HG03060 (cell line): Measurements from ENCODE around the gene FZD1.

Experiments
- ATAC-seq: cut with Tn5 transposase; IDR thresholded peaks from one replicate; pipeline ENCODE4 v1.9.1; 2021; ENCODE audit warnings: low read depth, moderate number of reproducible peaks; ENCODE audit not compliant: unreplicated experiment

FZD1 gene

DNA sequence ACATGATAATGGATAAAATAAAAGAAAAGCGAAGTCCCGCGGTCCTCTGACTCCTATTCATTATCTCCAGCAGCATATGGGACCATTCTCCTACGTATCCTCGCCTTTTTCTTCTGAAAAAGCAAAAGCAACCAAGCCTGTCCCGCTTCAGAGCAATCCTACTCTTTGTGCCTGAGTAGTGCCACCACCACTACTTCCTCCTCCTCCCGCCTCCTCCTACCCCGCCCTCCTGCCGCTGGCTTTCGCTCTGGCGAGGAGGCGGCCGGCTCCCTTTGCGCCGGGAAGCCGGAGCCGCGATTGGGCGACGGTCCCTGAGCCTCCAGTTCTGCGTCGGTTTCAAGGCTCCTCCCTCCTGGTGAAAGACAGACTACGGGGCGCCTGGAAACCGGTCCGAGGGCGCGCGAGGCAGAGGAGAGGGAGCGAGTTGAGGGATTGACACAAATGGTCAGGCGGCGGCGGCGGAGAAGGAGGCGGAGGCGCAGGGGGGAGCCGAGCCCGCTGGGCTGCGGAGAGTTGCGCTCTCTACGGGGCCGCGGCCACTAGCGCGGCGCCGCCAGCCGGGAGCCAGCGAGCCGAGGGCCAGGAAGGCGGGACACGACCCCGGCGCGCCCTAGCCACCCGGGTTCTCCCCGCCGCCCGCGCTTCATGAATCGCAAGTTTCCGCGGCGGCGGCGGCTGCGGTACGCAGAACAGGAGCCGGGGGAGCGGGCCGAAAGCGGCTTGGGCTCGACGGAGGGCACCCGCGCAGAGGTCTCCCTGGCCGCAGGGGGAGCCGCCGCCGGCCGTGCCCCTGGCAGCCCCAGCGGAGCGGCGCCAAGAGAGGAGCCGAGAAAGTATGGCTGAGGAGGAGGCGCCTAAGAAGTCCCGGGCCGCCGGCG is at the start of gene FZD1:
Gene FZD1, plus strand, starts transcription at position 388 of the 878 bp plus-strand sequence. Its CDS starts 448 bp downstream, at position 836.
- peak; percentile 67 for ATAC-seq

GRCh38 chr7:91226411-91226810 is 37.8 kb upstream of the FZD1 start:
- ATAC-seq = no peak

DNA sequence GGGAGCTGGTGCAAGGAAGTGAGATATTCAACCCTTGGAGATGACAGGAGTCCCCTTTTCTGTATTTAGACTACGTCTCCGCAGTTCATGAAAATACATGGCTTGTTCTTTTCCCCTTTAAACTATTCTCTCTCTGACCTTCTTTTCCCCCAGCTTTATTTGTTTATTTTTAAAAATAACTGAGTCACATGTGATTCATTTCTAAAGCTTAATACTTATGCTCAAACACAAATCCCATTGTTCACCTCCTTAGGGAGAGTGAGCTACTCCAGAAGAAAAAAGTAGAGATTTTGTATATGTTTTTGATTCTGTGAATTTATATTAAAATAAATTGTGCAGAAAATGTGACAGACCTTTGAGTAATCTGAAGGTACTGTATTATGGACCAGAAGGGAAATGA is 35.9 kb upstream of the FZD1 start:
- ATAC-seq = no peak

GRCh38 chr7:91228927-91229558 is 35.2 kb upstream of the FZD1 start:
- ATAC-seq = no peak

DNA sequence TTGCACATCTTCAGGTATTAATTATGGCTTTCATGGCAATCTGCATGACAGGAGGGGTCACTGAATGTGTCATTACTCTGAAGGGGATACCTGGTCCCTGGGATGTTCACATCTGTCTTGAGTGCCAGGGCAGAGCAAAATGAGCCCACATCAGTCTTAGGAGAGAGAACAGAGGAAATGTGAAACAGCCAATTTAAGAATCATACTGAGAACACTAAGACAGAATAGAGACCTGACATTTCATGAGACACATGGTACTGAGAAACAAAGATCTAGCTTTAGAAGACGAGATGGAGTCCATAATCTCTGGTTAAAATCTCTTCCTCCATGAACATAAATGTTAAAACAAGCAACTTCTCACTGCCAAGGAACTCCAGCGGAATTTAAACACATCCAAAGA is 34.1 kb upstream of the FZD1 start:
- no peak for ATAC-seq

DNA sequence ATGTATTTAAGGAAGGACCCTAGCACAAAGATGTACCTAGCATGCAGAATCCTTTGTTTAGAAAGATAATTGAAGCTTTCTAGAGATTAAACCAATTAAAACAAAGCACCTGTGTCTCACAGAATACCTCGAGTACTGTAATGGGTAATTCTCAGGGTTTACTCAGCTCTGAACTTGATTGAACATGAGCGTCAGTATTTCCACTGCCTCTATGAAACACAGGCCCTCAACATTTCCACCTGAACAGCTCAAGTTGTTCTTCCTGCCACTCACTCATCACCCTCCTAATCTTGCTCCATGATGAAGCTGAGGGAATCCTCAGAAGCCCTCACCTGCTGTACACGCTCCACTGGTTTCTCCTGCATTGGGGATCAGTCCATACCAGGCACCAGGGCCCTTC is 33.7 kb upstream of the FZD1 start:
- no peak for ATAC-seq

- no peak for ATAC-seq
These were observed 31.0 kb upstream of the FZD1 start for GRCh38 chr7:91233212-91233611.

GRCh38 chr7:91235211-91235832 is 28.9 kb upstream of the FZD1 start:
- no peak for ATAC-seq

- no peak for ATAC-seq
These were observed 25.0 kb upstream of the FZD1 start for GRCh38 chr7:91239171-91239604.

- no peak for ATAC-seq
These were observed 24.5 kb upstream of the FZD1 start for GRCh38 chr7:91239772-91240171.

DNA sequence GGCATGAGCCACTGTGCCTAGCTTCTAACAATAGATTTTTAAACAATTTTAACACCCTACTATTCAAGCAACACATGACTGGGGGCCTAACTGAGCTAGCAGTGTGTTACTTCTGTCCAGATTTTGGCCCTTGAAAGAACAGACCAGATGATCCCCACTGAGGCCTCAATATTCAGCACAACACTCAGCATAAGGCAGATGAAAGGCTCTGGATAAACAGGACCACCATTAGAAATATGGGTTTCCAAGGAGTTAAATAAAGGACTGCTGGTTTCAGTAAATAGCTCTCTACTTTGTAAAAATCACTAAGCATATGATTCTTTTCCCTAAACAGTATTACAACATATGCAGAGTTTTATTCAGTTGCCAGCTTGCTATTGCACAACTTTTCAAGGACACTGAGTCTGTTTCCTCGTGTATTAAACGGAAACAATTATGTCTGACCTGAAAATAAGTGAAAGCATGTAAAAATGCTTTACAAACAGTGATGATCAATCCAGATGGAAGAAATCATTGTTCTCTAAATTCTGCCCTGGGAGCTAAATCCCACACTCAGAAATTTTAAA is 23.8 kb upstream of the FZD1 start:
- no peak for ATAC-seq

DNA sequence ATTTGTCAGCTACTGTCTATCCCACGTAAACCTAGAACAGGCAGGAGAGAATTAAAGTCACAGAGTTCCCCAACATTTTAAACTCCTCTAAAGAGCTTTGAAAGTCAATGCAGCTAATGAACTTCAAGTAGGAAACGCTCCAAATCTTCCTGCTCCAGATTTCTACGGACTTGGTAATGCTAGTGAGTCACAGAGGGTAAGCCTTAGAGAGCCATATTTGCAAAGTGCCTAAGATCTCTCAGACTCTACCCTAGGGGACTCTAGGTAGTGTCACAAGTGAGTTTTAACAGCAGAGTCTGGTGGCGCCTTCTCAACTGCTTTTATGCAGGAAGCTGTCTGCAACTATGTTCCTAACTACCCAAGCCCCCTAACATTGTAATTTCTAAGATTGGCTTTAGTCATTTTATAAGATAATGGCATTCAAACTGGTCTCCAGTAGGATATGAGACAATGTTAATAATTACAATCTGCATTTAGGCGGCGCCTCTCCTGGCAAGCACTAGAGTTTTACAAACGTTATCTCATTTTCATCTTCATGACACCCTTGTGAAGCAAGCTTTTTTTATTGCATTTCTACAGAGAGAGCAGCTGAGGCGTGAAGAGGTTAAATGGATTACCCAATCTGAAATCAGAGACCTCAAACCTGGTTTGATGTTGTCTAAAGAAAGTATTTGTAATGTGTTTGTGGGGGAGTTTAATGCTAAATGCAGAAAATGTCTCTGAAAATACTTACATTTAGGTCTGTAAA is 22.0 kb upstream of the FZD1 start:
- ATAC-seq = no peak

GRCh38 chr7:91243591-91244301 is 20.5 kb upstream of the FZD1 start:
- ATAC-seq = no peak

GRCh38 chr7:91247500-91247899 is 16.7 kb upstream of the FZD1 start:
- ATAC-seq = no peak

- ATAC-seq = no peak
These were observed 15.2 kb upstream of the FZD1 start for GRCh38 chr7:91248996-91249395.

GRCh38 chr7:91249506-91250233 is 14.6 kb upstream of the FZD1 start:
- ATAC-seq = no peak

- no peak for ATAC-seq
These were observed 13.5 kb upstream of the FZD1 start for GRCh38 chr7:91250706-91251105.

- no peak for ATAC-seq
These were observed 12.4 kb upstream of the FZD1 start for GRCh38 chr7:91251877-91252276.

- no peak for ATAC-seq
These were observed 718 bp upstream of the FZD1 start for GRCh38 chr7:91263384-91264045.
